GM19023 (cell line): ENCODE measurements around the gene IGFALS.

Experiments
- ATAC-seq: cut with Tn5 transposase; IDR thresholded peaks from one replicate; pipeline ENCODE4 v1.9.1; 2021; ENCODE audit warnings: mild to moderate bottlenecking, moderate library complexity; ENCODE audit not compliant: unreplicated experiment

The IGFALS gene

DNA sequence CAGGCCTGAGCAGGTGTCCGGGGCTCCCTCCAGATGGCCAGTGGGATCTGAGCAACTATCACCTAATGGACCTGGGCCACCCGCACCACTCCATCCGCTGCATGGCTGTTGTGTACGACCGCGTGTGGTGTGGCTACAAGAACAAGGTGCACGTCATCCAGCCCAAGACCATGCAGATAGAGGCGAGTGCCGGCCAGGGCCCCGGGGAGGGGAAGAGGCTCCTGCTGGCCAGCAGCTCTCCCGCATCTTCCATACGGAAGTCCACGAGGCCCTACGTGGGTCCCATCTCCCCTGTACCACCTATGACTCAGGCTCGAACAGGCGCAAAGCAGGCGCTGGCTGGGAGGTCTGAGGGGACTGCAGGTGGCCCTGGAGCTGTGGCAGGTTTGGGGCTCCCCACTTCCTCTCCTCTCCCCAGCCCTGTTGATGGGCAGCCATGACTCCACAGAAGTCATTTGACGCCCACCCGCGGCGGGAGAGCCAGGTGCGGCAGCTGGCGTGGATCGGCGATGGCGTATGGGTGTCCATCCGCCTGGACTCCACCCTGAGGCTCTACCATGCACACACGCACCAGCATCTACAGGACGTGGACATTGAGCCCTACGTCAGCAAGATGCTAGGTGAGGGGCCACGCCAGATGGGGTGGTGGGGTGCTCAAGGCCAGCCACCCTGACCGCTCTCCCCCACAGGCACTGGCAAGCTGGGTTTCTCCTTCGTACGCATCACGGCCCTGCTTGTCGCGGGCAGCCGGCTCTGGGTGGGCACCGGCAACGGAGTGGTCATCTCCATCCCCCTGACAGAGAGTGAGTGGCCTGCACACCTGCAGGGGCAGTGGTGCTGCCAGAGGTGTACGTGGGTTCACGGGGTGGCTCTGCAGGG lies 26.1 kb downstream of the IGFALS start:
- no peak for ATAC-seq

DNA sequence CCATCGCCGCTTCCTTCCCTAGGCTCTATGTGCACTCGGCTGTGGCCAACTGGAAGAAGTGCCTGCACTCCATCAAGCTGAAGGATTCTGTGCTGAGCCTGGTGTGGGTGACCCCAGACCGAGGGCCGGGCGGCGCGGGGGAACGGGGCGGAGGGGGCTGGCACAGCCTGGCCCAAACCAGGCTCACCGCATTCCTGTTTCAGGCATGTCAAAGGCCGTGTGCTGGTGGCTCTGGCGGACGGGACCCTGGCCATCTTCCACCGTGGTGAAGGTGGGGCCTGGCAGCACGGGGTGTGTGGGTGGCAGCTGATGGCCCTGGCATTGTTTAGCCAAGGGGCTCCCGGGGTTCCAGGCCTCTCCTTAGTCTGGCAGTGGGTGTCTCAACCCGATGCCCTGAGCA lies 26.8 kb downstream of the IGFALS start:
- no peak for ATAC-seq

DNA sequence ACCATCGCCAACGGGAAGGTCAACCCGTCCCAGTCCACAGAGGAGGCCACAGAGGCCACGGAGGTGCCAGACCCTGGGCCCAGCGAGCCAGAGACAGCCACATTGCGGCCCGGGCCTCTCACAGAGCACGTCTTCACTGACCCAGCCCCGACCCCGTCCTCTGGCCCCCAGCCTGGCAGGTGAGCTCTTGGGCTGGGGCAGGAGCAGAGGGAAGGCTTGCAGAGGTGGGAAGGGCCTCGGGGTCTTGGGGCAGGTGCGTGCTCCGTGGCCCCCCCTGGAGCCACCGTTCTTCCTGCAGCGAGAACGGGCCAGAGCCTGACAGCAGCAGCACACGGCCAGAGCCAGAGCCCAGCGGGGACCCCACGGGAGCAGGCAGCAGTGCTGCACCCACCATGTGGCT lies 27.3 kb downstream of the IGFALS start:
- no peak for ATAC-seq

DNA sequence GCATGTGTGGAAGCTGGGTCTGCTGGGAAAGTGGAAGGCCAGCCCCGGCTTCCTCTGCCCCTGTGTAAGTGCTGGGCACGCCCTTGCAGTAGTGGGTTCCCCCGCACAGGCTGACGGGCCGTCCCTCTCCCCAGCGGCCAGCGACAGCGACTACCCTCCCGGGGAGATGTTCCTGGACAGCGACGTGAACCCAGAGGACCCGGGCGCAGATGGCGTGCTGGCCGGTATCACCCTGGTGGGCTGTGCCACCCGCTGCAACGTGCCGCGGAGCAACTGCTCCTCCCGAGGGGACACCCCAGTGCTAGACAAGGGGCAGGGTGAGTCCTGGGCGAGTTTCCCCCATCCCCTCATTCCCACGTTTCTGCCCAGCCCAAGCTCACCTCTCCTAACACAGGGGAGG lies 27.7 kb downstream of the IGFALS start:
- no peak for ATAC-seq

DNA sequence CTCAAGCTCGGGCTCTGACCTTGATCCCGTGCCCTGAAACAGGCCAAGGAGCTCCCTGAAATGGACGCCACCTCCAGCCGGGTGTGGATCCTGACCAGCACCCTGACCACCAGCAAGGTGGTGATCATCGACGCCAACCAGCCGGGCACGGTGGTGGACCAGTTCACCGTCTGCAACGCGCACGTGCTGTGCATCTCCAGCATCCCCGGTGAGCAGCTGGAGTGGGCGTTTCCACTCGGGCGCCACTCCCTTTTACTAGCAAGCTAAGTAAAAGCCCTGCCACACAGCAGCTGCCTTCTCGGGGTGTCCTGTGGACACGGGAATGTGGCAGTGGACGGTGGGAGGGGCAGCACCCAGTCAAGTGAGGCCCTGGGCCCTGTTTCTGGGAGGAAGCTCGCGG lies 28.5 kb downstream of the IGFALS start:
- no peak for ATAC-seq

DNA sequence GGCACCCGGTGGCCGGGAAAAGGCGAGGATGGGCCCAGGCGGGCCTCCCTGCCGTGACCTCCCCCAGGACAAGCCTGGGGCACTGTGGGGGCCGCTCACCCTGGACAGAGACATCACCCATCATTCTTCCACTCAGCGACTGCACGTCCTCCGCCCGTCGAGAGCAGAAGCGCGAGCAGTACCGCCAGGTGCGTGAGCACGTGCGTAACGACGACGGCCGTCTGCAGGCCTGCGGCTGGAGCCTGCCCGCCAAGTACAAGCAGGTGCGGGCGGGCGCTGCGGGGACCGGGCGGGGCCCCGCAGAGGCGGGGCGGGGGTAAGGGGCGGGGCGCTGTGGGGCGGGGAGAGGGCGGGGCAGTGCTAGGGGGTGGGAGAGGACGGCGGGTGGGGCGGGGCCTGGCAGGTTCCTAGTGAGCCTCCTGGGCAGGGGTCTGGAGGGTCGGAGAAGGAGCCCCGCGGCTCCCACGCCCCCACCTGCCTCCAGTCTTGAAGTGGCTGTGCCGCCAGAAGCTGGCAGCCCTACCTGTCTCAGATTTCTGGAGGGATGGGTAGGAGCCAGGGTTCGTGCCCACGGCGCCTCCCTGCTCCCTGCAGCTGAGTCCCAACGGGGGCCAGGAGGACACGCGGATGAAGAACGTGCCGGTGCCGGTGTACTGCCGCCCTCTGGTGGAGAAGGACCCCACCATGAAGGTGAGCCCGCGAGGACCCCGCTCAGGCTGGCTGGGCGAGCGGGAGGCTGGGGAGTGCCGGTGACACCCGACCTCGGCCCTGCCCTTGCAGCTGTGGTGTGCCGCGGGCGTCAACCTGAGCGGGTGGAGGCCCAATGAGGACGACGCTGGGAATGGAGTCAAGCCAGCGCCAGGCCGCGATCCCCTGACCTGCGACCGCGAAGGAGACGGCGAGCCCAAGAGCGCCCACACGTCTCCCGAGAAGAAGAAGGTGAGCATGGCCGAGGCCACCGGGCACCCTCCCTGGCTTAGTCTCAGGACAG lies 29.7 kb downstream of the IGFALS start:
- no peak for ATAC-seq

DNA sequence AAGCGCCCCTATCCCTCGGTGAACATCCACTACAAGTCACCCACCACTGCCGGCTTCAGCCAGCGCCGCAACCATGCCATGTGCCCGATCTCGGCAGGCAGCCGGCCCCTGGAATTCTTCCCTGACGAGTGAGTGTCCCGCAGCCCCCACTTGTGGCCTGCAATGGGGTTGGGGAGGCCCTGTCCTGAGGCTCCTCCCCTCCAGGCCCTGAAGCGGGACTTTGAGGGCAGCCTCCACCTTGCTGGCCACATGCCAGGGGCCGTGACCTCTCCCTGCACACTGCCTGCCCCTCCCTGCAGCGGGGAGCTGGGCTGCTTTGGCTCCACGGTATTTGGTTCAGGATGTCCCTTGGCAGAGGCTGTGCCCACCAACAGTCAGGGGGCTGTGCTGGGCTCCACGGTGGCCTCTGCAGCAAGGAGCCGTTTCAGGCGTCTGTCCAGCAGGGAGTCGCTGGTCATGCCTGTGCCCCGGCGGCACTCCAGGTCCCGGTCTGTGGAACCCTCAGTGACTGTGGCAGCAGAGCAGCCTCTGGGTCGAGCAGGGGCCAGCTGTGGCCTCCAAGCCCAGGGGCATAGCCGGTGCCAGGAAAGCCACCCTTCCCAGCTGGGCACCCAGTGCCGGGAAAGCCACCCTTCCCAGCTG lies 30.5 kb downstream of the IGFALS start:
- ATAC-seq: no peak

DNA sequence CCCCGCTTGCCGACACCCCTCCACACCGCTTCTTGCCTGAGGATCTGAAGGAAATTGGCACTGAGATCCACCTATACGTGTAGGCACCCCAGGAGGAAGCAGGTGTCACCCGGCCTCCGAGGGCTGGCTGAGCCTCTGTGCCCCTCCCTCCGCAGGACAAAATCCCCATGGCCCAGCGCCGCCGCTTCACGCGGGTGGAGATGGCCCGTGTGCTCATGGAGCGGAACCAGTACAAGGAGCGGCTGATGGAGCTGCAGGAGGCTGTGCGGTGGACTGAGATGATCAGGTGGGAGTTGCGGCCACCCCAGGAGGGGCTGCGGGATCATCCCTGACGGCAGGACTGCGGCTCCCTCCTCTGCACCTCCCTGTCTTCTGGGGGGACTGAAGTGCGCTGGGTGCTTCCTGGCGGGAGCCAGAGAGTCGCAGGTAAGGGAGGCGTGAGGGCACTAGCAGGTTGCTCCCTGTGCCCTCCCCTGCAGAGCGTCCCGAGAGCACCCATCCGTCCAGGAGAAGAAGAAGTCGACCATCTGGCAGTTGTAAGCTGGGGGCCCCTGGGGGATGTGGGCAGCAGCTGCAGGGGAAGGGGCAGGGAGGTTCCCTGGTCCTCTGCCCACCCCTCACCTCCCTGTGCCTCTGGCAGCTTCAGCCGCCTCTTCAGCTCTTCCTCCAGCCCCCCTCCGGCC lies 31.2 kb downstream of the IGFALS start:
- no peak for ATAC-seq

DNA sequence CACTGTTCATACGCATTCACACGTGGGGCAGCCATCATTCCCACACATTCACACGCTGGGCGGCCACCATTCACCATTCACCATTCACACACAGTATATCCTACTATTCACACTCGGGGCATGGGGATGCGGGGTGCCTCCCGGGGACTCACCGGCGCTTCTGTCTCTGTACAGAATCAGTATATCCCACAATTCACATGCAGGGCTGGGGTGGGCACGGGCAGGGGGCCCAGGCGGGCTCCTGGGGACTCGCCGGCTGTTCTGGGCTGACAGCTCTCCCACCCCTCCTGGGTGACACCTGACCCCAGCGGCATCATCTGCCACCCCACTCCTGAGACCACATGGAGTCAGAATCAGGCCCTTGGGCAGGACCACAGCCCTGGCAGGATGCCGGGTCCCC lies 31.8 kb downstream of the IGFALS start:
- ATAC-seq: no peak

DNA sequence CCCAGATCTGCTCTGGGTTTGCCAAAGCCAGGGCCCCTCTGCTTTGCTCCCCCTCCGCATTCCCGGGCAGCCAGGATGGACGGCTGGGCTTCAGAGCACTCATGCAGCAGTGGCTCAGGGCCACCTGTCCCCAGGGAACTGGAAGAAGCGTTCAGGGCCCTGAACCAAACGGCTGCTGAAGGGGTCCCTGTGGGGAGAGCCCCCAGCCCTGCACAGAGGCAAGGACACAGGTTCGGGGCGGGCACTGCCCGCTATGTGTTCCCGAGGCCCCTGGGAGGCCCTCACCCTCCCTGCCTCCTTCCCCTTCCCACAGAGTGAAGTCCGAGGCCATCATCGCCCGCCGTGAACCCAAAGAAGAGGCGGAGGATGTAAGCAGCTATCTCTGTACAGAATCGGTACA lies 32.6 kb downstream of the IGFALS start:
- ATAC-seq: no peak

DNA sequence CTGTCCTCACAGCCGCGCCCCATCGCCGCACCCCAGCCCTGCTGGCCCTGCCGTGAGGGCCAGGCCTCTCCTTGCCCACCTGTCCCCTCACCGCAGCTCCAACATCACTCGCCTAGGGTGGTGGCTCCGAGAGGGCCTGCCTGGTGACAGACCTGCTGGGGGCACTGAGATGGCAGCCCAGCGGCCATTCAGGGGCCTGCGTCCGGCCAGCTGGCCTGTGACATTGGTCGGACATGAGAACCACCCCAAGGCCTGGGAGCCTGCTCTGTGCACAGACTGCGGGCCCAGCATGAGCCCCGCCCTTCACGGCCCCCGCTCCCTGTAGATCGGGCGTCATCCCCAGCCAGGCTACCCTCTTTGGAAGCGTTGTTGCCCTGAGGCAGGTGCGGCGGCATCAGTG lies 34.0 kb downstream of the IGFALS start:
- ATAC-seq: no peak

DNA sequence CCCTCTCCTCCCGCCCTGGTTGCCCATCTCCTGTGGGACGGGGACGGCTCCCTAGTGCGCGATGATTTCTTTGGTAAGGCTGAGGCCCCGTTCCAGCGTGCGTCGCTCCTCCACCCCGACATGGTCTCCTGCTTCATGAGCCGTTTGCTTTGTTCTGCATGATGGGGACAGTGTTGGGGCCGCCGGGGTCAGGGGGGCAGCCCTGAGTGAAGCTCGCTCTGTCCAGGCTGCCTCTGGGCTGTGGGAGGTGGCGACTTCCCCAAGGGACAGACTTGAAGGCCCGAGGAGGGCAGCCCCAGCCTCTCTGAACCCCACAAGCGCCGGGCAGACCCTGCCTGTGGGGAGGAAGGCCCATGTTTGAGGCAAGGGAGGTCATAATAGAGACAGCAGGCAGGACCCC lies 34.6 kb downstream of the IGFALS start:
- ATAC-seq: no peak

DNA sequence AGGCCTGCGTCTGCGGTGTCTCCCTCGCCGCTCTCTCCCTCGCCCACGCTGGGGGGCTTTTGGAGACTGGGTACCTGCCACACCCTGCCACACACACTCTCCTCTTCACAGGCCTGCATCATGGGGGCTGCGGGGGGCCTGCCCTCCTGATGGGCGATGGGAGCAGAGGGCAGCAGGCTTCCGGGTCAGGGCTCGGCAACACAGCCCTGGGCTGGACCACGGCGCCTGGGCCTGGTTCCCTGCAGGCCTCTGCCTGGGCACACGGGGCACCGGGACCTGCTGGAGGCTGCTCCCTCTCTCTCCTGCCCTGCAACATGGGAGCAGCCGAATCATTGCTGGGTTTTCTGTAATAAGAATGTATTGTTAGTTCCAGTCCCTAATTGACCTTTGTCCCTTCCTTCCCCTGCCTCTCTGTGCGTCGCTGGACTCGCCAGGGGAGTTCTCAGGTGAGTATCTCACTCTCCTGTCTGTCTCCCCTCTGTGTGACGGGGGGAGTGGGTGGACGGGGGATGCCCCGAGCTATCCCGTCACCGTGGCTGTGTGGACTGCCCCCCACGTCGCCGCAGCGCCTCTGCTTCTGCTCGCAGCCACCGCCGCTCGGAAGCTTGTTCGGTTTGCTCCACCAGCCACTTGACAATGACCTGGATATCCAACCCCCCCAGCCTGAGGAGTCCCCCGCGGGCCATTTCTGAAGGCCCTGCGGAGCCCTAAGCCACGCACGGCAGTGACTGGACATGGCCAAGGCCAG lies 35.6 kb downstream of the IGFALS start:
- no peak for ATAC-seq

DNA sequence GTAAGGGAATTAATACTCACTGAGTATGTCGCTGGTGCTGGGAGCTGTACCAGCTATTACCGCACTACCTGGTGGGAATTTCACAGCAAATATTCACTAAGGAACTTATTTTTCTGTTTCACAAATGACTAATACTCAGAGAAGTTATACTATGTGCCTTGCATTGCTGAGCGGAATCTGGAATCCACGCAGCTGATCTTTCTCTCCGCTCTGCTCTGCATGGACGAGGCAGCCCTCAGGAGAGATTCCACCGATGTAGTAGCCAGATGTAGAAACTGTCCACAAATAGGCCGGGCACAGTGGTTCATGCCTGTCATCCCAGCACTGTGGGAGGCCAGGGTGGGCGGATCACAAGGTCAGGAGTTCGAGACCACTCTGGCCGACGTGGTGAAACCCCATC lies 39.3 kb downstream of the IGFALS start:
- no peak for ATAC-seq

DNA sequence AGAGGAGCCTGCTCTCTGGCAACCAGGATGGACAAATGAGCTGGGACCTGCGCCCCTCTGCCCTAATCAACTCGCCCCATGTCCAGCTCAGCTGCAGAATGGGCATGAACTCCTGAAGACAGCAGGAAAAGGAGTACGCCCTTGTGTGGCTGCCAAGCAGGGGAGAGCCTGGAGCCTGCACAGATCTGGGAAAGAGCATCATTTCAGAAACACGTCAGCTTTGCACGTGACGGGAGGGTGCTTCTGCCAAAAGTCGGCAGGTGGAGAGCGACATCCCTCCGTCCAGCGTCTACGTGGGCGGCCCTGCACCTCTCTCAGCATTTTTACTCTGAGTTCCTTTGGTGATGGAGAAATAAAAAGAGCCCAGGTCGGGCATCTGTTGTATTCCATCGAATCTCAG lies 40.7 kb downstream of the IGFALS start:
- no peak for ATAC-seq

DNA sequence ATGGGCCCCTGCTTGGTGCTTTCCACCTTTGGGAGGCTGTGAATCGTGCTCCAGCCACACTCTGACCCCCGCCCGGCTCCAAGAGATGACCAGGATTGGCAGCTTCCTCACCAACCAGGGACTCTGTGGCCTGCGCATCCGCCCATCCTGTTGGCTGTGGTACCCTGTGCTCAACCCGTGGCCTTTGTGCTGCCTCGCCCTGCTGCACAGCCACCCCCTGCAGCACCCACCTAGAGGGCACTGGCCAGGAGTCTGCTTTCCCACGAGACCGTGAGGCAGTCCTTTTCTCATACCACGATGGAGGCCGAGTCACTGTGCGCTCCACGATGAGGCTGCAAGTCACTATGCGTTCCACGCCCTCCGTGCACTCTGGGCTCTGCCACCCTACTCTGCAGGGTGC lies 41.6 kb downstream of the IGFALS start:
- no peak for ATAC-seq

DNA sequence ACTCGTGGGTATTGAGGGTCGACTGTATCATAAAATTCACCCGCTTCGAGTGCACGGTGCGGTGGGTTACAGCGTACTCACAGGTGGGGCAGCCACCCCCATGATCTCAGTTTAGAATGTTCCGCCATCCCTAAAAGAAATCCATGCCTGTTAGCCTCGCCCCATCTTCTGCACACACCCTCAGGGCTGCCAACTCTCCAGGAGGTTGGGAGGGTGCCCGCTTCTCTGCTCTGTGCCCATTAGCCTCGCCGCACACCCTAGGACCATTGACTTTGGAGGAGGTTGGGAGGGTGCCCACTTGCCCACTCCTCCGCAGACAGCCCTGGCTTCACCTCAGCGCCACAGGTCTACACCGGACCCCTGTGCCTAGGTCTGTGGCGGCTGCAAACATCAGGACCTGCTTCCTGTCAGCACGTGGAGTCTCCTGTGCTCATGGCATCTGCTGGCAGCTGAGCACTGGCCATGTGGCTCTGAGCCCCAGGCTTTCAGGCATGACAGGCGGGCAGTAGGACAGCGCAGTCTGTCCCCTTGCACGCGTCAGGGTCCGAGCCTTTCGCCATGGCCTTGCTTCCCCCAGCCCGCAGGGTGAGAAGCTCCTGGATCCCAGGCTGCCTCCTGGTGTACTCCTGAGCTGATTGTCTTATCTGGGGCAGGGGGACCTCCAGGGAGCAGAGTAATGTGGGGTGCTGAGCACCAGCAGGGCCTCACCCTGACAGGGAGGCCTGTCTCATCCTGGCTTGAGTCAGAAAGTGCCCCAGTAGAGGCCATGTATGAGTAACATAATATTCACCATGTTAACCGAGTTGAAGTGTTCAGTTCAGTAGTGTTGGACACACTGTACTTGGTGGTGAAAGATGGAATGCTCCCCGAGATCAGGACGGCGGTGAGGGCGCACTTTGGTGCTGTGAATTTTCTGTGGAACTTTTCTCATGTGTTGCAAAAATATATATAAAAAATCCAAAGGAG lies 44.1 kb downstream of the IGFALS start:
- ATAC-seq: no peak

DNA sequence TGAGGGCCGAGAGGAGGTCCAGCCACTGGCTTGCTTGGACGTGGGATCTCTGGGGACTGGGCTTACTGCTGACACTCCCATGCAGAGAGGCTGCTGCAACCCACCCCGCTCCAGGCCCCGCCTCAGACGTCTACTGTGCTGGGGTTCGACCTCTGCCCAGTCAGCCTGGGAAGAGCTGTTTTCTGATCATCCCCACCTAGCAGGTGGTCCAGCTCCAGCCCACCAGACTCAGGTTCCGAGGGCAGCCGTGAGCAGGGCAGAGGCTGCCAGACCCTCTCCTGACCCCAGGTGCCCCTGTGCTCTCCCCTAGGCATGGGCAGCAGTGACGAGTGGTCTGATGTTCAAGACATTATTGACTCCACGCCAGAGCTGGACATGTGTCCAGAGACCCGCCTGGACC lies 45.6 kb downstream of the IGFALS start:
- no peak for ATAC-seq

DNA sequence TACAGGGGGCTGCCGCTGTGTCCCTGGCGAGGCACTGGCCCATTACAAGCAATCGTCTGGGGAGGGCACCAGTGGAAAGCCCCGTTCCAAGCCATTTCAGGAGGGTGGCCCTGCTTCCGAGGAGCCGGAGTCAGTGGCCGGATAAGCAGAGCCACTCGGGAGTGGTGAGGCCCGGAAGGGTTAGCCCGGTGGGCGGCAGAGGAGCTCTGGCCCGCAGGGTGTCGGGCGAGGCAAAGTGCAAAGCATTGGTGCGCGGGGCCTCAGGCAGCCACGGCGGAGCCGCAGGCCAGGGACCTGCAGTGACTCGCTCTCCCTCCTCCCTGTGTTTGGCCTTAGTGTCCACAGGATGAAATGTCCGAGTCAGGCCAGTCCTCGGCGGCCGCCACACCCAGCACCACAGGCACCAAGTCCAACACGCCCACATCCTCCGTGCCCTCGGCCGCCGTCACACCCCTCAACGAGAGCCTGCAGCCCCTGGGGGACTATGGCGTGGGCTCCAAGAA lies 46.8 kb downstream of the IGFALS start:
- no peak for ATAC-seq
